IPS DF 6.9 (cell line): ENCODE measurements around the gene ANK3.

ENCODE experiments used
- DNase-seq: peaks from one replicate; pipeline ENCODE4 v3.0.0-alpha.2; 2013; ENCODE audit warnings: low read depth, low spot score
- H3K27ac ChIP-seq: one replicate; pipeline ENCODE4 v1.5.1; 2013; ENCODE audit warnings: low read length, control low read depth
- H3K27me3 ChIP-seq: 2 replicates; pipeline ENCODE4 v1.6.1; 2013; ENCODE audit warnings: mild to moderate bottlenecking, low read length; ENCODE audit not compliant: control insufficient read depth, insufficient read depth
- H3K36me3 ChIP-seq: 2 replicates; pipeline ENCODE4 v1.6.1; 2013; ENCODE audit warnings: low read length; ENCODE audit not compliant: control insufficient read depth, insufficient read depth
- H3K4me1 ChIP-seq: 2 replicates; pipeline ENCODE4 v1.6.1; 2013; ENCODE audit warnings: low read length; ENCODE audit not compliant: control insufficient read depth, insufficient read depth
- H3K4me3 ChIP-seq: 2 replicates; pipeline ENCODE4 v1.5.1; 2013; ENCODE audit warnings: mild to moderate bottlenecking, low read length
- H3K9me3 ChIP-seq: 2 replicates; pipeline ENCODE4 v1.6.1; 2013; ENCODE audit warnings: low read length, inconsistent platforms; ENCODE audit not compliant: control insufficient read depth, insufficient read depth
- WGBS: extraction: QIAGEN DNeasy Blood & Tissue Kit; methylation state at CpG from one replicate; pipeline ENCODE4 v1.1.7; 2013; ENCODE audit warnings: mixed read lengths, missing lambda C conversion rate; ENCODE audit not compliant: insufficient read length, insufficient coverage; 5-methylcytosine and 5-hydroxymethylcytosine counted together

The ANK3 gene

DNA sequence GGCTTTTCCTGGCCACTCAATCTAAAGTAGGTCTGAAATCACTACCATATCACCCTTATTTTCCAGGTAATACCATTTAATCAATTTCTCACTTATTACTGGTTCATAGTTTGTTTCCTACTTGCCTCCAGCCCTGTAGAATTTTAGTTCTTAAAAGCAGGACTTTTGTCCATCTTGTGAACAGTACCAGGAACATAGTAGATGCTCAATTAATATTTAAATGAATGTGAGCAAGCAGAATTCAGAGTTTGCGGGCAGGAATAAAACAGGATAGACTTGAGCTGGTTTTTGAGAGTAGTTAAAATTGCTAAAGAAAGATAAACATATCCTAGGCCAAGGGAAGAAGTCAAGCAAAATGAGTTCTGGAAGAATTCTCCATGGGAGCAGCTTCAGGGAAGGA lies 77.9 kb downstream of the ANK3 start:
- DNase-seq, result no peak
- WGBS, result no CpG with 5 or more reads among the region's 1 CpG
- Histone ChIP-seq H3K27me3 (no peaks in the 10 kb centered on the region), H3K36me3 (no peaks in the 10 kb centered on the region), H3K27ac (no peak overlapping the region), H3K4me3 (no peak overlapping the region), H3K9me3 (no peaks in the 10 kb centered on the region), H3K4me1 (no peaks in the 10 kb centered on the region)

DNA sequence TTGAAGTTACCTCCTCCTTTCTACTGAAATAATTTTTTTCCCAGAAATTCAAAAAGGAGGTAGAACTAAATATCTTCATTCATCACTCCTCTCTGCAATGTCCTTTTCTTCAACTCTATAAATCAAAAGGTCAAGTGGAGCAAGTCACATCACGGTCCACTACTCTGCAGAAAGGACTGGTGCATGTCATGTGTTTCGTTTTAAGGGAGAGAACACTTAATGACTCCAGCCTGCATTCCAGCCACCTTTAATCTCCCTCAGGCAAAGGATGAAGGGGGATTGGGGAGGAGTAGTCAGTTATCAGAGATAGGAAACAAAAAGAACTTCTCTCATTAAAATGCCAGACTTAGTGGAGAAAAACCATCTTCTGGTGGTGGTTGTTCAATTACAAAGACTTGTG lies 78.9 kb downstream of the ANK3 start:
- no CpG with 5 or more reads among the region's 2 CpGs for WGBS
- DNase-seq, result no peak
- Histone ChIP-seq H3K36me3 (no peaks in the 10 kb centered on the region), H3K4me1 (no peaks in the 10 kb centered on the region), H3K9me3 (no peaks in the 10 kb centered on the region), H3K27me3 (no peaks in the 10 kb centered on the region), H3K27ac (no peak overlapping the region), H3K4me3 (no peak overlapping the region)

DNA sequence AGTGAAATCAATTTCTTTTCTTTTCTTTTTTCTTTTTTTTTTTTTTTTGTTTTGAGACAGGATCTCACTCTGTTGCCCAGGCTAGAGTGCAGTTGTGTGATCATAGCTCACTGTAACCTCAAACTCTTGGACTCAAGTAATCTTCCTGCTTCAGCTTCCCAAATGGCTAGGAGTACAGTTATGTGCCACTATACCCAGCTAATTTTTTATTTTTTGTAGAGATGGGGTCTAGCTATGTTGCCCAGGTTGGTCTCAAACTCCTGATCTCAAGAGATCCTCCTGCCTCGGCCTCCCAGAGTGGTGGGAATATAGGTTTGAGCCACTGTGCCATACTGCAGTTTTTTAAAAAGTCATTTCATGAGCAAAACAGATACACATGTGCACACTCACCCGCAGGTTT lies 79.8 kb downstream of the ANK3 start:
- WGBS, result no CpG with 5 or more reads among the region's 2 CpGs
- Histone ChIP-seq H3K27me3 (no peaks in the 10 kb centered on the region), H3K27ac (no peak overlapping the region), H3K36me3 (no peaks in the 10 kb centered on the region), H3K9me3 (no peaks in the 10 kb centered on the region), H3K4me3 (no peak overlapping the region), H3K4me1 (no peaks in the 10 kb centered on the region)
- DNase-seq, result no peak

DNA sequence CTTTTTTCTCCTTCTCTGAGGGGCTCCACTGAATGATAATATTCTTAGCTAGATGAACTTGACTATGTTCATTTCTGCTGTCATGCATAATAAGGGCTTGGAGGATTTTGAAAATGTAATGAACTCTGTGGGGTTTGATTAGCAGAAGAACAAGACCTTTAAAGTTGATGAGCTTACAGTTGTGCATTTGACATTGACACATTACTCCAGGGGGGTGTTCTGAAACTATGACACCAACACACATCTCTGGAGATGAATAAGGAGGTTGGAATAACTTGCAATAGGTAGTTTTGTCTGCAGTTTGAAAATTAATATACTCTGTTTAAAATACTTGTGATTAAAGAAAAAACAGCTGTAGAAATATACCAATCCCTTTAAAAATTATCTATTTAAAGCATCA lies 80.3 kb downstream of the ANK3 start:
- Histone ChIP-seq H3K27me3 (no peaks in the 10 kb centered on the region), H3K4me3 (no peak overlapping the region), H3K4me1 (no peaks in the 10 kb centered on the region), H3K9me3 (no peaks in the 10 kb centered on the region), H3K36me3 (no peaks in the 10 kb centered on the region), H3K27ac (no peak overlapping the region)
- DNase-seq, result no peak

DNA sequence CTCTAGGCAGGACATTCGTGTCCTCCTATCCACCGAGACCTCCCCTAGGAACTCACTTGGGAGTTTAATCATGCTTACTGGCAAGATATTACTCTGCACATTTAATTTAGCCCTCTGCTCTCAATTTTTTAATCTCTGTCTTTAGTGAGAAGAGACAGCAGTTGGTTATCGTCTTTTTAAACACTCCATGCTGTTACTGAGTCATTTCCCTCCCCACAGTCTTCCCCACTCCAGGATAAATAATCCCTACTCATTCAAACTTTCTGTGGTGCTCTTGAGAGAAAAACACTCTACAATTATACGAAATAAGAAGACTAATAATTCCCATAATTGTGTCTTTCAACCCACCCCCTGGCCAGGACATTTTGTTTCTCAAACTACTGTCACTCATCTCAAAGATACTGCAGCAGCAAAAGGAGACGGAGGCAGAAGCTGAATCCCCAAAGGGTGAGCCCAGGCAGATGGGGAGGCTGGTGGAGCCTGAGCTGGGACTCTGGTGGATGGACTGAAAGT lies 84.2 kb downstream of the ANK3 start:
- Histone ChIP-seq H3K27me3 (no peaks in the 10 kb centered on the region), H3K4me1 (no peaks in the 10 kb centered on the region), H3K4me3 (no peak overlapping the region), H3K27ac (no peak overlapping the region), H3K36me3 (no peaks in the 10 kb centered on the region), H3K9me3 (no peaks in the 10 kb centered on the region)
- no CpG with 5 or more reads among the region's 5 CpGs for WGBS
- no peak for DNase-seq

DNA sequence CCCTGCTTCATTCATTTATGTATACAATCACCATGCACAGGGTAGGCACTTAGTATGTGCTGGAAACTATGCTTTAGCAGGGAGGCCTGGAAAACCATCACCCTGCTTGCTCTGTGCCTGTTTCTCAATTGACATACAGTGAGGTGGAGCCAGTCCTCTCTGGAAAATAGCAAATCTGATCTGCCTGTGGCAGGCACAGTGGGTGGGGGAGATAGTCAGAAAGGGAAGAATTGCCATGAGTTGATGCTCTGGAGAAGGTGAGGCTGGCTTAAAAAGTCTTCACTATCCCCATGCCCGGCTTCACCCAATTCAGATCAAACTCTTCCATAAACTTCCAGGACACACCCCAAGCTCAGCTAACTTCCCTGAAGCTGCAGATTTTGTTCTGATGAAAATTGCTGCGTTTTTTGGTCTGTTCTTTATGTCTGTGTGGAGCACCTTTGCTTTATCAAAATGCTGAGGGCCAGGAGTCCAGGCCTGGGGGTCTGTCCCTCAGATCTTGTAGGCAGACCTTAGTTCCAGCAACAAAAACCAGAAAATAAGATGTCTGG lies 84.8 kb downstream of the ANK3 start:
- no peaks in the 10 kb centered on the region for H3K9me3 ChIP-seq
- H3K27ac ChIP-seq, result no peak overlapping the region
- no peaks in the 10 kb centered on the region for H3K27me3 ChIP-seq
- H3K4me1 ChIP-seq, result no peaks in the 10 kb centered on the region
- no CpG with 5 or more reads among the region's 2 CpGs for WGBS
- no peak overlapping the region for H3K4me3 ChIP-seq
- DNase-seq, result no peak
- no peaks in the 10 kb centered on the region for H3K36me3 ChIP-seq

DNA sequence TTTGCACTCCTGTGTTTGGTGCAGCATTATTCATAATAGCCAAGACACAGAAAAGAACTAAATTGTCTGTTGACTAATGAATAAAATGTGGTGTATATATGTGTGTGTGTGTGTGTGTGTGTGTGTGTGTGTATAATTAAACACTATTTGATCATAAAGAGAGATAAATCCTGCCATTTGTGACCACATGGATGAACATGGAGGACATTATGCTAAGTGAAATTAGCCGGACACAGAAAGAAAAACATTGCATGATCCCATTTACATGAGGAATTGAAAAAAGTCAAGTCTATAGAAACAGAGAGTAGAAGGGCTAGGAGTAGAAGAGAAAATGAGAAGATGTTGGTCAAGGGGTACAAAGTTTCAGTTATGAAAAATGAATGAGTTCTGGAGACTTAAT lies 85.9 kb downstream of the ANK3 start:
- no peak overlapping the region for H3K27ac ChIP-seq
- H3K36me3 ChIP-seq, result no peaks in the 10 kb centered on the region
- no CpG with 5 or more reads among the region's 1 CpG for WGBS
- H3K4me3 ChIP-seq, result no peak overlapping the region
- DNase-seq, result no peak
- no peaks in the 10 kb centered on the region for H3K4me1 ChIP-seq
- H3K9me3 ChIP-seq, result no peaks in the 10 kb centered on the region
- H3K27me3 ChIP-seq, result no peaks in the 10 kb centered on the region

DNA sequence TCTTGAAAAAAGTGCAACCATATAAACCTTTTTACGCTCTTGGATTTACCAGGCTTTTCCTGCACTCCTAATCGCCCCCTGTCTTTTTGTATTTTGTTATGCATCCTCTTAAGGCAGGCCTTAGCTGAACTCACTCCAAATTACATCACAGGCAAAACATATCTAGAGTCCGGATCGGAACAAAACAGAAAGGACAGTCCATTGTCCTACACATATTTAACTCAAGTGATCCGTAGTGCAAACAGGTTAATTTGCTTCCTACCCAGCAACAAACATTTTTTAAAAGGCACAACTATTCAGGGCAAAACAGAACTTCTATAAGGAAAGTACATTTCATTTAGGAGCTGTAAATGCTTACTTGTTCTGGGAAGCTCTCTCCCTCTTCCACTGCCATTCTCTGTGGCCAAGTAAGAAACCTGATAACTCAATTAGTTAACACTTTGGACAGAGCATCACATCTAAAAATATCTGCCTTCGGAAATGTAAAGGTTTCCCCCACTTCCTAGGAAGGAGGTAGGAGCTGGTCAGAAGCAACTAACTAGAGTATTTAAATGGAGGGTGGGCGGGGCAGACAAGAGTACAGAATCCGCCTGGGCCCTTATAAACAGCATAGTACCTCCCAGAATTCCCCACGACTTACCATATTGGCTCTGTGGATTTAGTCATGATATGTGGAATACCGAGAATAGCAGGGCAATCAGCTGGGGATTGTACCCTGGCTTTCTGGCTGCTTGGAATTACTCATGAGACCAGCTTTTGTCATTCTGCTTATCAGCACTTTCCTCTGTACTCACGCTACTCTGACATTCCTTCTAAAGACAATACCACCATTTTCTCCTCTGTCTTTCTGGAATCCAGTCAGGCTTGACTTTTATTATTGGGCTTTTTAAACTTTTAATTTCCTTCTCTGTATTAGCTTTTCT lies 89.5 kb downstream of the ANK3 start:
- no peaks in the 10 kb centered on the region for H3K9me3 ChIP-seq
- H3K4me3 ChIP-seq, result no peak overlapping the region
- WGBS, result no CpG with 5 or more reads among the region's 11 CpGs
- no peaks in the 10 kb centered on the region for H3K4me1 ChIP-seq
- H3K36me3 ChIP-seq, result no peaks in the 10 kb centered on the region
- no peak overlapping the region for H3K27ac ChIP-seq
- H3K27me3 ChIP-seq, result no peaks in the 10 kb centered on the region
- peak; percentile 27 for DNase-seq

DNA sequence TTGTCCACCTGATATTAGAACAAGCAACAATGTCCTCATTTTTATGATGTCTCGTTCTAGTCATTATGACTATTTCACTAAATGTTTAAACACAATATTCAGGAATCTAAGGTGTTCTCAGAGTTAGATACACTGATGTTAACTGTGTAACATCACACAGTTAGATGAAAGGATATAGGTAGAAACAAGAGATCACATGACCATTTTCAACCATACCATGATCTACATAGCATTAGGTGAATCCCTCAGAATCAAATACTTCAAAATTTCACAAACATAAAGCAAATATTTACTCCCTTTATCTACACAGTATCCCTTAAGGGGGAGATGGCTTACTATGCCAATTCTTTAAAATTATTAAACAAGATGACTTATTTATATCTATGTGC lies 90.3 kb downstream of the ANK3 start:
- Histone ChIP-seq H3K9me3 (no peaks in the 10 kb centered on the region), H3K27ac (no peak overlapping the region), H3K4me1 (no peaks in the 10 kb centered on the region), H3K27me3 (no peaks in the 10 kb centered on the region), H3K36me3 (no peaks in the 10 kb centered on the region), H3K4me3 (no peak overlapping the region)
- WGBS, result no CpG with 5 or more reads among the region's 1 CpG
- DNase-seq, result no peak

DNA sequence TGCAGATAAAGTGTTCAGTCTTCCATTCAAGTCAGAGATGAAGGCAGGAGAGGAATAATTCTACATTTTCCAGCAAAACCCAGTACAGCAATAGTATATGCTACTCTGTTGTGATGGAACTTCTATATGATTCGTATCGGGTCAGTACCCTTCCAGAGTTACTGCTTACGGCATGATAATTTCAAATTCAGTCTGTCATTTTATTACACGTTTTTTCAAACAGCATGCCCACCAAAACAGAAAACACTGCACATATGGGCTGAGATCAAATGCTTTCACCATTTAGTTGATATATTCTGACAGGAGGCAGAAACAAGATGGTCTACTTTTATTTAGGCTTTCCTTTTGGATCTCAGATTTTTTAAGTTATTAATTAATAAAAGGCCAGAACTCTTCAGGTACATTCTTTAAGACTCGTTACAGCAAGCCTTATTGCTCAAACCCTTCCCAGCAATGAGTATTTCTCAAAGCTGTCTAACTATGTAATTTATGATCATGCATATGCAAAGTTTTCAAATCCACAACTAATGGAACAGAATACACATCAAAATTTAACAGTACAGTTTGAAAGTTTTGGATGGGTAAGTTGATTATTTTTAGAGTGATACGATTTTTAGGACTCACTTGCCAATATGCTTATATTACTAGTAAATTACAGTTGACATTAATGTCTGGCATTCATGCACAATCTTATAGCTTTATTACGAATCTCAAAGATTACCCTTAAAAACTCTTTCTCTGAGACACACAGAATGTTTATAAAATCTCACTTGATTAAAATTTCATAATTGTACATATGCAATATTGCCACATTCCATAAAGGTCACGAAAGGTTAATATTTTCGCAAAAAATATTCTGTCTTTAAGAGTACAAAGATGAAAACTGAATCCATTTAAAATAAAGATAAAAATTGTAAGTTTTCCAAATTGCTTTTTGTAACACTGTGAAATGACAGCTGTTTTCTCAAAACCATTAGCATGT lies 91.0 kb downstream of the ANK3 start:
- no peak overlapping the region for H3K27ac ChIP-seq
- DNase-seq, result no peak
- H3K27me3 ChIP-seq, result no peaks in the 10 kb centered on the region
- H3K36me3 ChIP-seq, result no peaks in the 10 kb centered on the region
- H3K4me3 ChIP-seq, result no peak overlapping the region
- no peaks in the 10 kb centered on the region for H3K4me1 ChIP-seq
- H3K9me3 ChIP-seq, result no peaks in the 10 kb centered on the region
- no CpG with 5 or more reads among the region's 9 CpGs for WGBS
